ENCODE results near the gene MGMT.

DNA sequence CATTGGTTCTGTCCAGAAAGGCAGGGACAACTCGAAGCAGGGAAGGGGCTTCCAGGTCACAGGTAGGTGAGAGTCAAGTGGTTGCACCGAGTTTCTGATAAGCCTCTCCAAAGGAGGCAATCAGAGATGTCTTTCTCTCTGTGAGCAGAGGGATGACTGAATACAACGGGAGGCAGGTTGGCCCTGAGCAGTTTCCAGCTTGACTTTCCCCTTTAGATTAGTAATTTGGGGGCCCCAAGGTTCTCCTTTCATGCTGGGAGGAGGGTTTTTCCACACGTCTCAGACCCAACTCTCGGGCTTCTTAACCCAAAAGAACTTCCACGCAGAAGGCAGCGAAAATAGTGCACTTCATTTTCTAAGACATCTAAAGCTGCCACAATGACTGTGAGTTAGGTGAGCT lies 189.6 kb downstream of the MGMT start:
- TF ChIP-seq, protein P1, sequence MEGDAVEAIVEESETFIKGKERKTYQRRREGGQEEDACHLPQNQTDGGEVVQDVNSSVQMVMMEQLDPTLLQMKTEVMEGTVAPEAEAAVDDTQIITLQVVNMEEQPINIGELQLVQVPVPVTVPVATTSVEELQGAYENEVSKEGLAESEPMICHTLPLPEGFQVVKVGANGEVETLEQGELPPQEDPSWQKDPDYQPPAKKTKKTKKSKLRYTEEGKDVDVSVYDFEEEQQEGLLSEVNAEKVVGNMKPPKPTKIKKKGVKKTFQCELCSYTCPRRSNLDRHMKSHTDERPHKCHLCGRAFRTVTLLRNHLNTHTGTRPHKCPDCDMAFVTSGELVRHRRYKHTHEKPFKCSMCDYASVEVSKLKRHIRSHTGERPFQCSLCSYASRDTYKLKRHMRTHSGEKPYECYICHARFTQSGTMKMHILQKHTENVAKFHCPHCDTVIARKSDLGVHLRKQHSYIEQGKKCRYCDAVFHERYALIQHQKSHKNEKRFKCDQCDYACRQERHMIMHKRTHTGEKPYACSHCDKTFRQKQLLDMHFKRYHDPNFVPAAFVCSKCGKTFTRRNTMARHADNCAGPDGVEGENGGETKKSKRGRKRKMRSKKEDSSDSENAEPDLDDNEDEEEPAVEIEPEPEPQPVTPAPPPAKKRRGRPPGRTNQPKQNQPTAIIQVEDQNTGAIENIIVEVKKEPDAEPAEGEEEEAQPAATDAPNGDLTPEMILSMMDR (conservative IDR thresholded peaks at IDR 0.05), result no peak
- TF ChIP-seq EZH2 (IDR thresholded peaks at IDR 0.05; ENCODE audit: low read depth), result no peak

Measured in PC-9 (cell line).